Psoas muscle (tissue), 8 donors: ENCODE measurements around the gene CEACAM18. TPM values are rescaled to one million over a fixed set of nuclear protein-coding genes. Genes with fewer than 3 reads are reported as not detected.
A peak's percentile ranks its signal among the peaks of the same experiment; 100 is the strongest.

Source experiments
- ATAC-seq, 4 donors: fragments of 200-7000 bp; cut with Tn5 transposase; one replicate each; pipeline ENCODE4 v1.9.1; 2020; ENCODE audit warnings: moderate library complexity in 3 of 4, mild to moderate bottlenecking in 2 of 4
- DNase-seq, 2 donors: peaks; one replicate each; pipeline ENCODE4 v3.0.0-alpha.2; 2020
- H3K27ac ChIP-seq: fragments of 200-600 bp; one replicate; pipeline ENCODE4 v1.8.0; 2022
- H3K27me3 ChIP-seq, 3 donors: fragments of 200-600 bp in 1 of 3; one replicate each; pipeline versions ENCODE4 v1.6.1 to v1.8.0; 2013 to 2022; ENCODE audit warnings: low read length in 2 of 3, mild to moderate bottlenecking in 2 of 3, moderate library complexity in 1 of 3; ENCODE audit not compliant: insufficient read depth in 3 of 3
- H3K36me3 ChIP-seq, 2 donors: fragments of 200-600 bp in 1 of 2; one replicate each; pipeline versions ENCODE4 v1.6.1 to v1.8.0; 2013 to 2022; ENCODE audit warnings: low read depth in 1 of 2, mild to moderate bottlenecking in 1 of 2, moderate library complexity in 1 of 2; ENCODE audit not compliant: insufficient read depth in 1 of 2
- H3K4me1 ChIP-seq: fragments of 200-600 bp; one replicate; pipeline ENCODE4 v1.8.0; 2022
- H3K4me3 ChIP-seq: fragments of 200-600 bp; one replicate; pipeline ENCODE4 v1.8.0; 2022; ENCODE audit warnings: mild to moderate bottlenecking
- H3K9me3 ChIP-seq: fragments of 200-600 bp; one replicate; pipeline ENCODE4 v1.8.0; 2022
- WGBS, 3 donors: extraction: QIAGEN DNeasy Blood & Tissue Kit; methylation state at CpG; one replicate each; pipeline versions ENCODE4 v1.1.6 to v1.1.7; 2013; 5-methylcytosine and 5-hydroxymethylcytosine counted together
- intact Hi-C, 2 donors: fragments of 100-400 bp; cut with DNase I; formaldehyde crosslinking; loops; one replicate each; pipeline versions ENCODE4 v1.11.0 to v1.14.2; 2022
- polyA plus RNA-seq, 3 donors: library from polyadenylated mRNA; stranded (reverse); fragments of 200-250 nt; gene quantifications; one replicate each; pipeline ENCODE4 v1.2.3, GENCODE V29; 2013
- total RNA-seq, 4 donors: library from RNA; stranded (reverse); fragmentation: NEBNext Ultra II Directional in 2 of 4; extraction: Animal tissue kit (Norgen Biotek cat#: 25700) in 2 of 4; gene quantifications; one replicate each; pipeline versions ENCODE4 v1.2.1 to v1.2.4, GENCODE V29; 2021 to 2023
- TF ChIP-seq, protein P1 (sequence below): fragments of 200-600 bp; IDR thresholded peaks from one replicate; pipeline ENCODE4 v1.8.0; 2022; ENCODE audit warnings: antibody characterized with exemption
- donor health status: healthy with polysubstance abuse.
- donor health status: DM: no; HTN: no; CAD: no; lungs with moderate emphysema.
- donor health status: Bipolar disorder and iron deficiency.
- donor health status: healthy.
- donor health status: DM: yes; HTN: yes; CAD: no.
- donor health status: DM: no; HTN: no; CAD: no.
- donor health status: DM: no; HTN: no; CAD: no.
- donor health status: DM: yes; HTN: yes; CAD: no.

The CEACAM18 gene
- total and polyA plus RNA-seq, 7 donors, result not detected

DNA sequence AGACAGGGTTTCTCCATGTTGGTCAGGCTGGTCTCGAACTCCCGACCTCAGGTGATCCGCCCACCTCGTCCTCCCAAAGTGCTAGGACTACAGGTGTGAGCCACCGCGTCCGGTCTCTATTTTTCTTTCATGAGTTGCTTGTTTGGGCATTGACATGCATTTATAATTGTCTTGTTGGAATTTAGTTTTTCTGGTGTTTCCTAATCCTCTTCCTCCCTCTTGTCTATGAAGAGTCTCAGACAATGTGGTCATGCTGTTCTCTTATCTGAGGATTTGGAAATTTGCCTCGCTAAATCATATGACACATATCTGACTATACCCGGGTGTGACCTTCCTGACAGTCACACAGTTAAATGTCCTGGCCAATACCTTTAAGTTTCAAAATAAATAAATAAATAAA lies 7.4 kb upstream of the CEACAM18 start:
- Histone ChIP-seq H3K4me3 (no peak overlapping the region), H3K9me3 (no peaks in the 10 kb centered on the region), H3K27ac (no peak overlapping the region), H3K36me3 (no peaks in the 10 kb centered on the region), H3K4me1 (no peaks in the 10 kb centered on the region), H3K27me3 (peaks cover 0 to 3% (median 0%) of the 10 kb centered on the region in 3 donors)
- no peak for DNase-seq
- TF ChIP-seq, protein P1, sequence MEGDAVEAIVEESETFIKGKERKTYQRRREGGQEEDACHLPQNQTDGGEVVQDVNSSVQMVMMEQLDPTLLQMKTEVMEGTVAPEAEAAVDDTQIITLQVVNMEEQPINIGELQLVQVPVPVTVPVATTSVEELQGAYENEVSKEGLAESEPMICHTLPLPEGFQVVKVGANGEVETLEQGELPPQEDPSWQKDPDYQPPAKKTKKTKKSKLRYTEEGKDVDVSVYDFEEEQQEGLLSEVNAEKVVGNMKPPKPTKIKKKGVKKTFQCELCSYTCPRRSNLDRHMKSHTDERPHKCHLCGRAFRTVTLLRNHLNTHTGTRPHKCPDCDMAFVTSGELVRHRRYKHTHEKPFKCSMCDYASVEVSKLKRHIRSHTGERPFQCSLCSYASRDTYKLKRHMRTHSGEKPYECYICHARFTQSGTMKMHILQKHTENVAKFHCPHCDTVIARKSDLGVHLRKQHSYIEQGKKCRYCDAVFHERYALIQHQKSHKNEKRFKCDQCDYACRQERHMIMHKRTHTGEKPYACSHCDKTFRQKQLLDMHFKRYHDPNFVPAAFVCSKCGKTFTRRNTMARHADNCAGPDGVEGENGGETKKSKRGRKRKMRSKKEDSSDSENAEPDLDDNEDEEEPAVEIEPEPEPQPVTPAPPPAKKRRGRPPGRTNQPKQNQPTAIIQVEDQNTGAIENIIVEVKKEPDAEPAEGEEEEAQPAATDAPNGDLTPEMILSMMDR, result no peak
- ATAC-seq, result no peak
- 79 to 86% (median 79%) methylated on average over 5 to 9 of the region's 9 CpGs for WGBS, 3 donors
- intact Hi-C loops, result loop anchor here (5.0 to 10.0 kb wide), 3 partner anchors 184 to 306 kb away; no protein-coding TSS in a partner anchor

DNA sequence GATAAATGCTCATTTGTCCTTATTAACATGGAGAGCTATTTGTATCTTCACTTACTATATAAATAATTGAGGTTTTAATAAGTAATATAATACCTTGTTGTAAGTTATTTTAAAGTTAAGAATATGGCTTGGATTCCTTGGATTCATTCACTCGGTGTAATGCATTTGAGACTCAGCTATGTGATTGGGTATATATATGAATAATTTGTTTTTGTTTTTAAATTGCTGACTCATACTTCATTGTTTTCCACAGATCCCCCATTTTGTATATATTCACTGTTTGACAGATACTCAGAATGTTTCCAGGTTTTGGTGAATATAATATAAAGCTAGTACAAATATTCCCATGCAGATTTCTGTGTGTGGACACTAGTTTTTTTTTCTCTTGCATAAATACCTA lies 6.8 kb upstream of the CEACAM18 start:
- no peaks in the 10 kb centered on the region for H3K36me3 ChIP-seq
- TF ChIP-seq, protein P1, result no peak
- WGBS, 3 donors, result 65 to 76% (median 69%) methylated on average over 1 of the region's 1 CpG
- DNase-seq (no peak), ATAC-seq (no peak)
- no peak overlapping the region for H3K27ac ChIP-seq
- peaks cover 0 to under 1% (median 0%) of the 10 kb centered on the region in 3 donors for H3K27me3 ChIP-seq
- H3K4me1 ChIP-seq, result no peaks in the 10 kb centered on the region
- intact Hi-C loops, result loop anchor here (5.0 to 10.0 kb wide), 3 partner anchors 183 to 306 kb away; no protein-coding TSS in a partner anchor
- H3K4me3 ChIP-seq, result no peak overlapping the region
- no peaks in the 10 kb centered on the region for H3K9me3 ChIP-seq

DNA sequence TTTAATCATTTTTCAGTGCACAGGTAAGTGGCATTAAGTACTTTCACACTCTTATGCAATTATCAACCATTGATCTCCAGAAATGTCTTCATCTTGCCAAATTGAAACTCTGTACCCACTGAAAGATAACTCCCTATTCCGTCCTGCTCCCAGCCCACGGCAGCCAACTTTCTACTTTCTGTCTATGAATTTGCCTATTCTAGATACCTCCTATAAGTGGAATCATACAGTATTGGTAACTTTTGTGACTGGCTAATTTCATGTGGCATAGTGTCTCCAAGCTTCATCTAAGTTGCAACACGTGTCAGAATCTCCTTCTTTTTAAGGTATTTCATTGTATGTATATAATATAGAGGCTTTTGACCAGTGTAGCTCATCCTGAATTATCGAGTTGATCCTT lies 5.7 kb upstream of the CEACAM18 start:
- DNase-seq (no peak), ATAC-seq (no peak)
- Histone ChIP-seq H3K4me3 (no peak overlapping the region), H3K27me3 (no peaks in the 10 kb centered on the region), H3K27ac (no peak overlapping the region), H3K4me1 (no peaks in the 10 kb centered on the region), H3K36me3 (no peaks in the 10 kb centered on the region), H3K9me3 (no peaks in the 10 kb centered on the region)
- TF ChIP-seq, protein P1, result no peak
- WGBS, 3 donors, result 14 to 16% (median 14%) methylated on average over 4 of the region's 4 CpGs
- intact Hi-C loops, result loop anchor here (5.0 to 10.0 kb wide), 3 partner anchors 182 to 305 kb away; no protein-coding TSS in a partner anchor

DNA sequence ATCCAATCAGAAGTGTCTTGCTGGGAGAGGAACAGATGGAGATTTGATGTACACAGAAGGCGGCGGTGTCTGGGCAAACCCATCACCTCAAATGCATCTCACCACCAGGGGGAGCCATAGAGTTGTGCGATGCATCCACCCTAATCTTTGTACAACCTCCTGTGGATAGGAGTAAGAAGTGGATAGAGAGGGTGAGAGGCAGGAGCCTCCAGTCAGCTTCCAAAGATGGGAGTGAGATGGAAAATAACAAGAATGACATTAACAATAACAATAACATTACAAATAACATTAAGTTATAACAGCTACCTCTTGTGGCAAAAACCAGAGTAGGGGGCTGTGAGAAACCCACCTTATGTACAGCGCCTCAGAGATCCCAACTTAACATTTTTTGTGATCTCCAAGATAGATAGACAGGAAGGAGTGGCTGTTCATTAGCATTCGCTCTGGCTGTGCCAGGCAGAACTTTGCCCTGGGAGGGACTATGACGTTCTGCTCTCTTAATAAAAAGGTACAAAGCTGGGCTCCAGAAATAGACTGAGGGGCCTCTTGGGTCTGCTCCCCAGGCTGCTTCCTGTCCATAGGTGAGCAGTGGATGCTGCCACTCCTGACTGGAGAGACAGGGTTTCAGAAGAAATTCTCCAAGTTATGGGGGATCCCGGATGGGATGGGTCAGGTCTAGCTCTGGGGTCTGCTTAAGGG lies 5.2 kb upstream of the CEACAM18 start:
- TF ChIP-seq, protein P1, result peak; percentile 80
- H3K9me3 ChIP-seq, result no peaks in the 10 kb centered on the region
- no peak overlapping the region for H3K4me3 ChIP-seq
- no peak overlapping the region for H3K27ac ChIP-seq
- 29 to 35% (median 30%) methylated on average over 7 of the region's 7 CpGs for WGBS, 3 donors
- no peaks in the 10 kb centered on the region for H3K36me3 ChIP-seq
- DNase-seq, result peak; percentile 59 to 62
- peak in 1 of 4 donors; percentile 73 for ATAC-seq
- no peaks in the 10 kb centered on the region for H3K27me3 ChIP-seq
- intact Hi-C loops, result loop anchor here (5.0 to 10.0 kb wide), 3 partner anchors 182 to 304 kb away; no protein-coding TSS in a partner anchor
- H3K4me1 ChIP-seq, result no peaks in the 10 kb centered on the region
